Measurements from ENCODE around the gene OPCML.

OPCML gene

DNA sequence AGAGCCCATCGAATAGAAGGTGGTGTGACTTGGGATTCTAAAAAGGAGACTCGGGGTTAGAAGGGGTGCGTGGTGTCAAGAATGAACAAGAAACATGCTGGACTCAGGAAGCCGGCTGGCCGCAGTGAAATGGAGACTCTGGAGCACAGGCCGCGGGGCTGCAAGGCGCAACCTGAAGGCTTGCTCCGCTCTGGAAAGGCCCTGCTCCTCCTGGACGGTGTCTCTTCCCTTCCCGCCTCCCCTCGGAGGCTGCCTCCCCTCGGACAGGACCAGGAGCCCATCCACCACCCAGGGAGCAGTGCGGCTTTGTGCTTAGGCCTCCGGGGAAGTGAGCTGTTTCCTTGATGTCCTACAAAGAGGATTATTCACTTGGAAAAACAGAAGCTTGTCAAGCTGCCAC, 170.1 kb downstream of the OPCML start:
- H3K4me2 ChIP-seq (ENCODE audit: low read length) = no peak overlapping the region
- no peaks in the 10 kb centered on the region for H3F3A ChIP-seq (ENCODE audit: insufficient read depth, low read length)
- no peaks in the 10 kb centered on the region for H3K36me3 ChIP-seq (ENCODE audit: insufficient read depth, low read length)
- H3K9me2 ChIP-seq (ENCODE audit: low read depth, low read length) = no peaks in the 10 kb centered on the region
- TF ChIP-seq, protein P1, sequence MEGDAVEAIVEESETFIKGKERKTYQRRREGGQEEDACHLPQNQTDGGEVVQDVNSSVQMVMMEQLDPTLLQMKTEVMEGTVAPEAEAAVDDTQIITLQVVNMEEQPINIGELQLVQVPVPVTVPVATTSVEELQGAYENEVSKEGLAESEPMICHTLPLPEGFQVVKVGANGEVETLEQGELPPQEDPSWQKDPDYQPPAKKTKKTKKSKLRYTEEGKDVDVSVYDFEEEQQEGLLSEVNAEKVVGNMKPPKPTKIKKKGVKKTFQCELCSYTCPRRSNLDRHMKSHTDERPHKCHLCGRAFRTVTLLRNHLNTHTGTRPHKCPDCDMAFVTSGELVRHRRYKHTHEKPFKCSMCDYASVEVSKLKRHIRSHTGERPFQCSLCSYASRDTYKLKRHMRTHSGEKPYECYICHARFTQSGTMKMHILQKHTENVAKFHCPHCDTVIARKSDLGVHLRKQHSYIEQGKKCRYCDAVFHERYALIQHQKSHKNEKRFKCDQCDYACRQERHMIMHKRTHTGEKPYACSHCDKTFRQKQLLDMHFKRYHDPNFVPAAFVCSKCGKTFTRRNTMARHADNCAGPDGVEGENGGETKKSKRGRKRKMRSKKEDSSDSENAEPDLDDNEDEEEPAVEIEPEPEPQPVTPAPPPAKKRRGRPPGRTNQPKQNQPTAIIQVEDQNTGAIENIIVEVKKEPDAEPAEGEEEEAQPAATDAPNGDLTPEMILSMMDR (IDR thresholded peaks at IDR 0.05; ENCODE audit: low read length) = no peak
- TF ChIP-seq EZH2 (IDR thresholded peaks at IDR 0.05; ENCODE audit: borderline replicate concordance, low read length) = no peak
- no peaks in the 10 kb centered on the region for H3K4me1 ChIP-seq (ENCODE audit: insufficient read depth, low read length, severe bottlenecking)
- H3K27ac ChIP-seq (ENCODE audit: low read depth, low read length, poor library complexity, severe bottlenecking) = no peak overlapping the region
- H3K27me3 ChIP-seq (ENCODE audit: insufficient read depth, low read length) = no peaks in the 10 kb centered on the region
- no peaks in the 10 kb centered on the region for H3K79me2 ChIP-seq (ENCODE audit: insufficient read depth, low read length)
- no peak overlapping the region for H2AFZ ChIP-seq (ENCODE audit: low read length)
- no peak overlapping the region for H3K9ac ChIP-seq (ENCODE audit: low read length)
- no peaks in the 10 kb centered on the region for H4K20me1 ChIP-seq (ENCODE audit: insufficient read depth, low read length)
- no peaks in the 10 kb centered on the region for H3K9me3 ChIP-seq (ENCODE audit: low read length)
- no peak overlapping the region for H3K4me3 ChIP-seq (ENCODE audit: low read depth, low read length, poor library complexity, severe bottlenecking)

DNA sequence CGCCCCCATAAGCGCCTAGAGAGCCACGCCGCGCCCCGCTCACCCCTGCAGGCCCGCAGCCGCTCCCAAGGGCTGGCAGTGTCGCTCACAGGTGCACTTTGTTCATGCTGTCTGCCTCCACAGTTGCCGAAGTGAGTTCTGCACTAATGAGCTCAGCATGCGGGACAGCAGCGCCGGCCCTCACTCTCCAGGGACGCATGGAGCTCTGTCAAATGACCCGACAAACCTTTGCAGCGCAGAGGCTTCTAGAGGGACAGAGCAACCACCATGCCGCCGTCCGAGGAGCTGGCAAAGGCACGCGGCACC, 170.7 kb downstream of the OPCML start:
- Histone ChIP-seq H3K27ac (ENCODE audit: low read depth, low read length, poor library complexity, severe bottlenecking) (no peak overlapping the region), H3K27me3 (ENCODE audit: insufficient read depth, low read length) (no peaks in the 10 kb centered on the region), H3K9me2 (ENCODE audit: low read depth, low read length) (no peaks in the 10 kb centered on the region), H3K9me3 (ENCODE audit: low read length) (no peaks in the 10 kb centered on the region), H4K20me1 (ENCODE audit: insufficient read depth, low read length) (no peaks in the 10 kb centered on the region), H3K79me2 (ENCODE audit: insufficient read depth, low read length) (no peaks in the 10 kb centered on the region), H3K4me3 (ENCODE audit: low read depth, low read length, poor library complexity, severe bottlenecking) (no peak overlapping the region), H3K4me1 (ENCODE audit: insufficient read depth, low read length, severe bottlenecking) (no peaks in the 10 kb centered on the region), H3F3A (ENCODE audit: insufficient read depth, low read length) (no peaks in the 10 kb centered on the region), H3K4me2 (ENCODE audit: low read length) (no peak overlapping the region), H3K36me3 (ENCODE audit: insufficient read depth, low read length) (no peaks in the 10 kb centered on the region), H3K9ac (ENCODE audit: low read length) (no peak overlapping the region), H2AFZ (ENCODE audit: low read length) (no peak overlapping the region)
- TF ChIP-seq, protein P1 (IDR thresholded peaks at IDR 0.05; ENCODE audit: low read length) = no peak
- no peak for TF ChIP-seq EZH2 (IDR thresholded peaks at IDR 0.05; ENCODE audit: borderline replicate concordance, low read length)

DNA sequence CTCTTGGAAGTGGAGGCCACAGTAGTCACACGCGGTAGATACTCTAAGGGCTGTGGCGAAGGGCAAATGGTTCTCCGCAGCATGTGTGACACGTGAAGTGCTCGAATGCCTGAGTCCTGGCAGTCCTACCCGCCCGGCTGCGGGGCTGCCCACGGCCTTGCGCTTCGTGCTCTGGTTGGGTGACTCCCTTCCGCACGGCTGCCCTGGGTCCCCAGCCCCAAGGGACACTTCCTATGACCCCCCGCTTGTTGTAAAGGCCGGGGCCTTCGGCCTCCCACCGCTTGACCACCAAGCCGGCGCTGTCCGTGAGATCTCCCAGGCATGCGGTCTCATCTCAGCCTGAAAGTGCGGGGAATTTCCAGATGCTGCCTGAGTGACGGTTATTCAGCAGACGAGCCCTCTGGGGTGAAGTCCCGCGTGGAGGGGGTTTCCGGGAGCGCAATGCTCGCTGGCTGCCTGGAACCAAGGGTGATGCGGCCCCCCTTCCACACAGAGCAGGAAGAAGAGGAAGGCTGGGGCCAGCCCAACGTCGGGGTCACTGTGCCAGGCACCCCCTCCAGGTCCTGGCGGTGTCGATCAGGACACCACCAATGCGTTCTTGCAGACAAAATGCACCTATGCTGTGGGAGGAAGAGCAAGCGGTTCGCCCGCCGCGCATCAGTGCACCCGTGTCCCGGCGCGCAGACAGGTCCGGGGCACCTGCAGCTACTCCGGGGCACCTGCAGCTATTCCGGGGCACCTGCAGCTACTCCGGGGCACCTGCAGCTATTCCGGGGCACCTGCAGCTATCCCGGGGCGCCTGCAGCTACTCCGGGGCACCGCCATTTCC, 171.2 kb downstream of the OPCML start:
- Histone ChIP-seq H3K4me2 (ENCODE audit: low read length) (no peak overlapping the region), H3K4me1 (ENCODE audit: insufficient read depth, low read length, severe bottlenecking) (no peaks in the 10 kb centered on the region), H4K20me1 (ENCODE audit: insufficient read depth, low read length) (no peaks in the 10 kb centered on the region), H3K9me2 (ENCODE audit: low read depth, low read length) (no peaks in the 10 kb centered on the region), H3K27me3 (ENCODE audit: insufficient read depth, low read length) (no peaks in the 10 kb centered on the region), H3K9ac (ENCODE audit: low read length) (no peak overlapping the region), H3K9me3 (ENCODE audit: low read length) (no peaks in the 10 kb centered on the region), H3K4me3 (ENCODE audit: low read depth, low read length, poor library complexity, severe bottlenecking) (no peak overlapping the region), H3K36me3 (ENCODE audit: insufficient read depth, low read length) (no peaks in the 10 kb centered on the region), H2AFZ (ENCODE audit: low read length) (no peak overlapping the region), H3K79me2 (ENCODE audit: insufficient read depth, low read length) (no peaks in the 10 kb centered on the region), H3K27ac (ENCODE audit: low read depth, low read length, poor library complexity, severe bottlenecking) (no peak overlapping the region), H3F3A (ENCODE audit: insufficient read depth, low read length) (no peaks in the 10 kb centered on the region)
- TF ChIP-seq, protein P1 (IDR thresholded peaks at IDR 0.05; ENCODE audit: low read length) = no peak
- TF ChIP-seq EZH2 (IDR thresholded peaks at IDR 0.05; ENCODE audit: borderline replicate concordance, low read length) = no peak

Data from OCI-LY1 (cell line).